HG03442 (cell line): Measurements from ENCODE around the gene ARTN.
A peak's percentile ranks its signal among the peaks of the same experiment; 100 is the strongest.

Experiments used
- ATAC-seq: cut with Tn5 transposase; IDR thresholded peaks from one replicate; pipeline ENCODE4 v1.9.1; 2021; ENCODE audit warnings: mild to moderate bottlenecking, moderate library complexity; ENCODE audit not compliant: unreplicated experiment

Gene ARTN

GRCh38 chr1:43969746-43970466 is 36.3 kb downstream of the ARTN start, which contains the start of gene DPH2:
Gene DPH2, plus strand, starts transcription at chr1:43970010. Its CDS starts 166 bp downstream, at chr1:43970176.
- peak; percentile 76 for ATAC-seq

DNA sequence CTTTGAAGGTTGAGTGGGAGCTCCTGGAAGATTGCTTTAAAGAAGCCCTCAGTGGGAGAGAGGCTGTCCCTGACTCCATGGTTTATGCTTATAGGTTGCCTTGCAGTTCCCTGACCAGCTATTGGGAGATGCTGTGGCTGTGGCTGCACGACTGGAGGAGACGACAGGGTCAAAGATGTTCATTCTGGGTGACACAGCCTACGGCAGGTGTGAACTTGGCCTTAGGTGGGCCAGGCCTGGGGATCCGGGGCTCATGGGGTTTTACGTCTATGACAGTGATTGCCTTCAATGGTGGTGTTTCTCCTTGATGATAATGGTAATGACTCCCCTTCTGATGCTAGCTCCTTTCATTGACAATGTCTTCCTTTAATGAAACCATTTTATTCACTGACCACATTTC is 36.9 kb downstream of the ARTN start:
- ATAC-seq, result no peak

GRCh38 chr1:43970911-43971310 is 37.3 kb downstream of the ARTN start:
- no peak for ATAC-seq

GRCh38 chr1:43971336-43971980 is 37.9 kb downstream of the ARTN start:
- ATAC-seq, result no peak

- ATAC-seq, result no peak
These were observed 40.4 kb downstream of the ARTN start for GRCh38 chr1:43973981-43974442.

DNA sequence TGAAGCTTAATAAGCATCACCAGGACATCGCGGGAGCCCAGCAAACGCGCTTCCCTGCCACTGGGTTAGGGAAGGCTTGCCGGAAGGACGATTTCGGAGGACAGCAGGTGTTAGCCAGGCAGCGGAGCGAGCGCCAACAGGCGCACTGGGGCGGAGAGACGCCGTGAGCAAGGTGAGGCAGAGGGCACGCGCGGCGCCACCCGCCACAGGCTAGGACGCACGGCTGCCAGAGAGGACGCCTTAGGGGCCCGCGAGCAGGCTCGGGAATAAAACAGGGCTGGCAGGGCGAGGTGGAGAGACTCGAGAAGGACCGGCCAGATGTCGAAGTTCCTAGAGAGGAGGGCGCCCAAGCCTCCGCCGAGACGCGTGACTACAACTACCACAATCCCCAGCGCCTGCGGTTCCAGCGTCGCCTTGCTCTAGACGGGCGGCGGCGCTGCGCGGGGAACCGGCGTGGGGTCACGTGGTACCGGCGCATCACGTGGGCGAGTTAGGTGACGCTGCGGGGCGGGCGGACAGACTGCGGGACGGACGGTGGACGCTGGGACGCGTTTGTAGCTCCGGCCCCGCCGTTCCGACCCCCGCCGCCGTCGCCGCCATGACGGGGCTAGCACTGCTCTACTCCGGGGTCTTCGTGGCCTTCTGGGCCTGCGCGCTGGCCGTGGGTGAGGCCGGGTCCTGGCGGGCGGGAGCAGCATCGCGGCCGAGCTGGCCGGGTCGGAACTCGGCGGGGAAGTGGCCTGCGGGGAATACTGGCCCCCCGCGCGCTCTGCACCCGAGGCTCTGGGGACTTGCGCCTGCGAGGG is 41.0 kb downstream of the ARTN start, which contains the start of gene ATP6V0B:
Gene ATP6V0B, plus strand, starts transcription at position 518 of the 806 bp plus-strand sequence. Its CDS starts 81 bp downstream, at position 599.
- ATAC-seq, result peak; percentile 61

GRCh38 chr1:43975249-43975961 is 41.8 kb downstream of the ARTN start:
- ATAC-seq, result no peak

DNA sequence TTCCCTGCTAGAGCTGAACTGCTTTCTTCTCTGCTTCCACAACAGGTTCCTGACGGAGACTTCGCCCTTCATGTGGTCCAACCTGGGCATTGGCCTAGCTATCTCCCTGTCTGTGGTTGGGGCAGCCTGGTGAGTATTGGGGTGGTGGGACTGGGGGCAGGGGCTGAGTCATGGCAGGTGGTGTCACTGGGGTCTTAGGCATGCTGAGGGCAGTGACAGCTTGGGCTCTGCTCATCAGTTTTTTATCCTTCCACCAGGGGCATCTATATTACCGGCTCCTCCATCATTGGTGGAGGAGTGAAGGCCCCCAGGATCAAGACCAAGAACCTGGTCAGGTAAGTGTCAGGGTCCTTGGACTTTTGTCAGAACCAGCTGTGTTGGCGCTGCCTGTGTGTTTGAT is 42.4 kb downstream of the ARTN start:
- no peak for ATAC-seq

- no peak for ATAC-seq
These were observed 43.3 kb downstream of the ARTN start for GRCh38 chr1:43976890-43977289.

GRCh38 chr1:43977376-43978263 is 44.0 kb downstream of the ARTN start:
- no peak for ATAC-seq

- ATAC-seq, result no peak
These were observed 44.6 kb downstream of the ARTN start for GRCh38 chr1:43978264-43978550.

- no peak for ATAC-seq
These were observed 45.1 kb downstream of the ARTN start, which contains the start of gene B4GALT2 for GRCh38 chr1:43978551-43979260. Gene B4GALT2, plus strand, starts transcription at chr1:43979210. Its CDS starts 1,951 bp downstream, at chr1:43981161.

- no peak for ATAC-seq
These were observed 45.6 kb downstream of the ARTN start for GRCh38 chr1:43979261-43979527.

DNA sequence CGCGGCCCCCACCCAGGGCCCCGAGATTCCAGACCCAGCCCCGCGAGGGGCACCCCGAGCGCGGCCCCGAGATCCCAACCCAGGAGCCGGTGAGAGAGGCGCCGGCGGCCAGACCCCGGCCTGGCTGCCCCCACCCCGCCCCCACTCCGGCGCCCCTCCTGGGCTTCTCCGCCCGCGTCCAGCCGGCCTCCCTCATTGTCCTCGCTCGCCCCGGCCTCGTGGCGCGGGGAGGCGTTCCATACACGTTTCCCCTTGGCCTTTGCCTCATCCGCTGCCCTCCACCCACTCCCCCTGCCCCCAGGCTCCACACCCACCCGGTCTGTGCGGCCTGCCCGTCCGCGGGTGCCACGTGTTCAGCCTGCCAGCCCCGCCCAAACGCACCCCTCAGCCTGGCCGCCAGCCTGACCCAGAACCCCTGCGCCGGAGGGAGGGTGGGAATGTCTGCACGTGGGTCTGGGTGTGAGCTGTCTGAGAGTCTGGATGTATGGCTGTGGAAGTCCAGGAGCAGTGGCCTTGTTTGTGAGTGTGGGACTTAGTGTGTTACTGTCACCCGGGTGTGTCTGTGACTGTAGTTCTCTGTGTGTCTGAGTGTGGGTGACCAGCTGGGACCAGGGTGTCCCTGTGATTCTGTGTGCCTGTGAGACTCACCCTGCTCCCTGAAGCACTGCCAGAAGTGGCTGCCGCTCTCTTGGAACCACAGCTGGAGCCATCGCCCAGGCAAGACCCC is 46.1 kb downstream of the ARTN start:
- ATAC-seq, result no peak

- ATAC-seq, result no peak
These were observed 46.9 kb downstream of the ARTN start for GRCh38 chr1:43980255-43981134.

DNA sequence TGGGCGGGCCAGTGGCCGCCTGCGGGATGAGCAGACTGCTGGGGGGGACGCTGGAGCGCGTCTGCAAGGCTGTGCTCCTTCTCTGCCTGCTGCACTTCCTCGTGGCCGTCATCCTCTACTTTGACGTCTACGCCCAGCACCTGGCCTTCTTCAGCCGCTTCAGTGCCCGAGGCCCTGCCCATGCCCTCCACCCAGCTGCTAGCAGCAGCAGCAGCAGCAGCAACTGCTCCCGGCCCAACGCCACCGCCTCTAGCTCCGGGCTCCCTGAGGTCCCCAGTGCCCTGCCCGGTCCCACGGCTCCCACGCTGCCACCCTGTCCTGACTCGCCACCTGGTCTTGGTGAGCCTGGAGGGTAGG is 47.5 kb downstream of the ARTN start:
- no peak for ATAC-seq

- ATAC-seq, result no peak
These were observed 48.0 kb downstream of the ARTN start for GRCh38 chr1:43981636-43982035.

DNA sequence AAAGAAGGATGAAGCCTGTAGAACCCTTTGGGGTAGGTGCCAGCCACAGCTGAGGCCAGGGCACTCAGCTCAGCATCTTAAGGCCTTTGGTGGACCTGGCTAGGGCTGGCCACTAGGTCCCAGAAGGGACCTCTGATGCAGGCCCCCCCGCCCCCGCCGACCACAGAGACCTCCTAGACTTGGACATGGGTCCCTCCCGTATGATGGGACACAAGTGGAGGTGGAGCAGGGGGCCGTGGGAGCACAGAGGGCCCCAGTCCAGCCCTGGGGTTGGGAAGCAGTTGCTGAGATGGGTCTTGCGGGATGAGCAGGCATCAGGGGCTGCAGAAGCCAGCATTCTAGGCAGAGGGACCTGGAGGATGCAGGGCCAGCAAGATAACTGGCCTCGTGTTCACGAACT is 48.6 kb downstream of the ARTN start:
- ATAC-seq, result no peak
